HepG2 (cell line): ENCODE measurements around the gene MPST. TPM values are rescaled to one million over a fixed set of nuclear protein-coding genes. Genes with fewer than 3 reads are reported as not detected.
A peak's percentile ranks its signal among the peaks of the same experiment; 100 is the strongest.

Source experiments
- CBX5 ChIP-seq: sonication (generic); formaldehyde crosslinking; IDR thresholded peaks from 2 replicates; pipeline ENCODE4 v1.4.0; 2020; ENCODE audit warnings: missing genetic modification reagents, borderline replicate concordance
- EED ChIP-seq: sonication (generic); formaldehyde crosslinking; IDR thresholded peaks from 2 replicates; pipeline ENCODE4 v1.5.0; 2020; ENCODE audit warnings: mild to moderate bottlenecking, missing genetic modification reagents
- ELF4 ChIP-seq: sonication (generic); formaldehyde crosslinking; IDR thresholded peaks from 2 replicates; pipeline ENCODE4 v1.5.0; 2020; ENCODE audit warnings: missing genetic modification reagents, mild to moderate bottlenecking, moderate library complexity, borderline replicate concordance
- ESRRA ChIP-seq: sonication (generic); formaldehyde crosslinking; IDR thresholded peaks from 2 replicates; pipeline ENCODE4 v1.5.1; 2020; ENCODE audit warnings: mild to moderate bottlenecking, low read depth, missing genetic modification reagents
- FOXA1 ChIP-seq, 2 experiments: fragments of 450-650 bp in 1 of 2; sonication (generic) in 1 of 2; formaldehyde crosslinking in 1 of 2; IDR thresholded peaks; 2 replicates each; pipeline versions ENCODE4 v1.4.0 to v1.6.1; 2016 to 2020; ENCODE audit warnings: missing genetic modification reagents in 1 of 2
- FOXK2 ChIP-seq: fragments of 450-650 bp; IDR thresholded peaks from 2 replicates; pipeline ENCODE4 v1.6.1; 2016
- GATAD2A ChIP-seq: IDR thresholded peaks from 2 replicates; pipeline ENCODE4 v1.6.1; 2016
- JDP2 ChIP-seq: sonication (generic); formaldehyde crosslinking; IDR thresholded peaks from 2 replicates; pipeline ENCODE4 v1.8.1; 2022; ENCODE audit warnings: missing genetic modification reagents, borderline replicate concordance
- KLF6 ChIP-seq: IDR thresholded peaks from 2 replicates; pipeline ENCODE4 v1.8.0; 2016; ENCODE audit warnings: missing biosample characterization, missing genetic modification reagents
- NFE2L1 ChIP-seq: sonication (generic); formaldehyde crosslinking; IDR thresholded peaks from 2 replicates; pipeline ENCODE4 v1.4.0; 2020; ENCODE audit warnings: missing genetic modification reagents, mild to moderate bottlenecking, borderline replicate concordance
- PITX1 ChIP-seq: sonication (generic); formaldehyde crosslinking; IDR thresholded peaks from 2 replicates; pipeline ENCODE4 v1.5.1; 2020; ENCODE audit warnings: mild to moderate bottlenecking, missing genetic modification reagents
- POLR2A ChIP-seq, 2 experiments: IDR thresholded peaks; 2 replicates each; pipeline ENCODE4 v1.6.1; 2011; ENCODE audit warnings: low read depth in 2 of 2, low read length in 2 of 2, mild to moderate bottlenecking in 1 of 2, moderate library complexity in 1 of 2; ENCODE audit not compliant: insufficient read depth in 1 of 2
- SIX1 ChIP-seq: sonication (generic); formaldehyde crosslinking; IDR thresholded peaks from 2 replicates; pipeline ENCODE4 v1.4.0; 2020; ENCODE audit warnings: missing genetic modification reagents, borderline replicate concordance
- ZFP41 ChIP-seq: sonication (generic); formaldehyde crosslinking; IDR thresholded peaks from 2 replicates; pipeline ENCODE4 v1.4.0; 2020; ENCODE audit warnings: mild to moderate bottlenecking, missing genetic modification reagents, borderline replicate concordance
- ZNF121 ChIP-seq: sonication (generic); formaldehyde crosslinking; IDR thresholded peaks from 2 replicates; pipeline ENCODE4 v1.5.0; 2020; ENCODE audit warnings: mild to moderate bottlenecking, missing genetic modification reagents
- ZNF562 ChIP-seq: sonication (generic); formaldehyde crosslinking; IDR thresholded peaks from 2 replicates; pipeline ENCODE4 v1.8.0; 2022; ENCODE audit warnings: missing genetic modification reagents, borderline replicate concordance
- ZNF709 ChIP-seq: sonication (generic); formaldehyde crosslinking; IDR thresholded peaks from 2 replicates; pipeline ENCODE4 v1.5.0; 2020; ENCODE audit warnings: mild to moderate bottlenecking, missing genetic modification reagents
- ZNF761 ChIP-seq: sonication (generic); formaldehyde crosslinking; conservative IDR thresholded peaks from 2 replicates; pipeline ENCODE4 v1.4.0; 2020; ENCODE audit warnings: mild to moderate bottlenecking, missing genetic modification reagents
- ZNF891 ChIP-seq: sonication (generic); formaldehyde crosslinking; IDR thresholded peaks from 2 replicates; pipeline ENCODE4 v1.5.0; 2020; ENCODE audit warnings: mild to moderate bottlenecking, missing genetic modification reagents
- polyA plus RNA-seq, 8 experiments: library from polyadenylated mRNA; depleted of rRNA in 3 of 8; stranded (reverse) in 7 of 8; unstranded in 1 of 8; fragments of >200 nt; fragmentation: Illumina TruSeq in 4 of 8; extraction: Trizol in 4 of 8; gene quantifications; 2 replicates each; pipeline versions ENCODE4 v1.2.1 to v1.2.3, GENCODE V29; 2011 to 2016; ENCODE audit warnings: low read depth in 4 of 8, missing spikeins in 1 of 8, mixed read lengths in 1 of 8; ENCODE audit not compliant: insufficient read depth in 1 of 8
- total RNA-seq, 5 experiments: library from RNA; depleted of rRNA; stranded (reverse); fragments of >200 nt; fragmentation: Illumina TruSeq; extraction: Trizol; gene quantifications; 2 replicates each; pipeline ENCODE4 v1.2.3, GENCODE V29; 2016; ENCODE audit warnings: low read depth in 1 of 5
- TF ChIP-seq, protein P1 (sequence below): sonication (generic); formaldehyde crosslinking; IDR thresholded peaks from 2 replicates; pipeline ENCODE4 v1.4.0; 2020; ENCODE audit warnings: missing genetic modification reagents
- TF ChIP-seq, protein P2 (sequence below): sonication (generic); formaldehyde crosslinking; IDR thresholded peaks from 2 replicates; pipeline ENCODE4 v1.5.1; 2020; ENCODE audit warnings: missing genetic modification reagents, mild to moderate bottlenecking, borderline replicate concordance
- TF ChIP-seq, protein P3 (sequence below): sonication (generic); formaldehyde crosslinking; IDR thresholded peaks from 2 replicates; pipeline ENCODE4 v1.4.0; 2020; ENCODE audit warnings: mild to moderate bottlenecking, missing genetic modification reagents, borderline replicate concordance
- TF ChIP-seq, protein P4 (sequence below): sonication (generic); formaldehyde crosslinking; conservative IDR thresholded peaks from 2 replicates; pipeline ENCODE4 v1.8.0; 2022; ENCODE audit warnings: missing genetic modification reagents

The MPST gene
- total and polyA plus RNA-seq, 2 of the 13 experiments (the other 11 are each of a cell fraction or from before 2014, with no cell fraction given) = 133 to 141 TPM

DNA sequence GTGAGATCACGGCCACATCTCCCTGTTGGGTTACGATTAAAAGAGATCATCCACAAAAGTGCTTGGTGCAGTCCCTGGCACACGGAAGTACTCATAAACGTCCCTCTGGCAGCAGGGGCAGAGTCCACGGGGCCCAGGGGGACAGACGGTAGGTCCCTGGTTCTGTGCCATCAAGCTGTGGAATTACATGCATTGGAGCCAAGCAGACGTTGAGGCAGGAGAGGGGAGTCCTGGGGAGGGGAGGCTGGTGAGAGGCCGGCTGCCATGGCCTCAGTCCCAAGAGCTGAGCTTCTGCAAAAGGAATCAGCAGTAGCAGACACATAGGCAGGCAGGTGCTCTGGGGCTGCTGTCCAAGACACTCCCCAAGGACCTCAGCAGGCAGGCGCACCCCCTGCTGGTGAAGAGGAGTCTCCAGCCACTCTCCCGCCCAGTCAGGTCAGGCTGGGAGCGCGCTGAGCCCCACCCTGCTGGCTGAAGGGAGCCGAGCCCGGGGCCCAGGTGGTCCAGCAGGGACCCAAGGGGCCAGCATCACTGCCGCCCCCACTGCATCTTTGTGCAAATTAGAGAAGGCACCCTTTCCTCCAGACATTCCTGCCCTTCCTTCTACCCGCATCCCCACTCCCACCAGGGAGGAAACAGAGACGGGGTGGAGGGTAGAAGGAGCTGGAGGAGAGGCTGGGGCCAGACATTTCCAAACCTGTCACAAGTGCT lies 24.4 kb downstream of the MPST start (continued):
- 0 out of 2 replicates have a peak, but pooled peaks have one; percentile 38 for TF ChIP-seq NFE2L1
- TF ChIP-seq, protein P1, sequence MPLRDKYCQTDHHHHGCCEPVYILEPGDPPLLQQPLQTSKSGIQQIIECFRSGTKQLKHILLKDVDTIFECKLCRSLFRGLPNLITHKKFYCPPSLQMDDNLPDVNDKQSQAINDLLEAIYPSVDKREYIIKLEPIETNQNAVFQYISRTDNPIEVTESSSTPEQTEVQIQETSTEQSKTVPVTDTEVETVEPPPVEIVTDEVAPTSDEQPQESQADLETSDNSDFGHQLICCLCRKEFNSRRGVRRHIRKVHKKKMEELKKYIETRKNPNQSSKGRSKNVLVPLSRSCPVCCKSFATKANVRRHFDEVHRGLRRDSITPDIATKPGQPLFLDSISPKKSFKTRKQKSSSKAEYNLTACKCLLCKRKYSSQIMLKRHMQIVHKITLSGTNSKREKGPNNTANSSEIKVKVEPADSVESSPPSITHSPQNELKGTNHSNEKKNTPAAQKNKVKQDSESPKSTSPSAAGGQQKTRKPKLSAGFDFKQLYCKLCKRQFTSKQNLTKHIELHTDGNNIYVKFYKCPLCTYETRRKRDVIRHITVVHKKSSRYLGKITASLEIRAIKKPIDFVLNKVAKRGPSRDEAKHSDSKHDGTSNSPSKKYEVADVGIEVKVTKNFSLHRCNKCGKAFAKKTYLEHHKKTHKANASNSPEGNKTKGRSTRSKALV (CRISPR knock-in tag) = 0 out of 2 replicates have a peak, but pooled peaks have one; percentile 80
- peak; percentile 39; the same call in 1 of the 2 replicates for TF ChIP-seq ZNF891 (CRISPR knock-in tag)
- TF ChIP-seq ZNF121 (CRISPR knock-in tag) = peak; percentile 5; the same call in 1 of the 2 replicates
- TF ChIP-seq ELF4 (CRISPR knock-in tag) = peak; percentile 48; the same call in 1 of the 2 replicates
- TF ChIP-seq KLF6 = peak; percentile 25; the same call in 1 of the 2 replicates
- no peak for TF ChIP-seq ZNF562 (CRISPR knock-in tag)
- no peak for TF ChIP-seq JDP2 (CRISPR knock-in tag)
- TF ChIP-seq PITX1 (CRISPR knock-in tag) = peak; percentile 65
- TF ChIP-seq, protein P2, sequence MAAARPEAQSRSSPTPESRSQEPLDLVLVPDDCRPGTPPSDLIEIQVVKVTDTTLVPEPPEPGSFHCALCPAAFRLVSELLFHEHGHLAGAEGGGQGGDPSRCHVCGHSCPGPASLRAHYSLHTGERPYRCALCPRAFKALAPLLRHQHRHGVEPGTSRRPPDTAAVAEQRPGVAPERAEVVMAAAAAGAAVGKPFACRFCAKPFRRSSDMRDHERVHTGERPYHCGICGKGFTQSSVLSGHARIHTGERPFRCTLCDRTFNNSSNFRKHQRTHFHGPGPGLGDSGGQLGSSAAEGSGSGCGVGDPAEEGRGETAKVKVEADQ (CRISPR knock-in tag) = peak; percentile 100
- TF ChIP-seq, protein P3, sequence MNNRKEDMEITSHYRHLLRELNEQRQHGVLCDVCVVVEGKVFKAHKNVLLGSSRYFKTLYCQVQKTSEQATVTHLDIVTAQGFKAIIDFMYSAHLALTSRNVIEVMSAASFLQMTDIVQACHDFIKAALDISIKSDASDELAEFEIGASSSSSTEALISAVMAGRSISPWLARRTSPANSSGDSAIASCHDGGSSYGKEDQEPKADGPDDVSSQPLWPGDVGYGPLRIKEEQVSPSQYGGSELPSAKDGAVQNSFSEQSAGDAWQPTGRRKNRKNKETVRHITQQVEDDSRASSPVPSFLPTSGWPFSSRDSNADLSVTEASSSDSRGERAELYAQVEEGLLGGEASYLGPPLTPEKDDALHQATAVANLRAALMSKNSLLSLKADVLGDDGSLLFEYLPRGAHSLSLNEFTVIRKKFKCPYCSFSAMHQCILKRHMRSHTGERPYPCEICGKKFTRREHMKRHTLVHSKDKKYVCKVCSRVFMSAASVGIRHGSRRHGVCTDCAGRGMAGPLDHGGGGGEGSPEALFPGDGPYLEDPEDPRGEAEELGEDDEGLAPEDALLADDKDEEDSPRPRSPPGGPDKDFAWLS (CRISPR knock-in tag) = 0 out of 2 replicates have a peak, but pooled peaks have one; percentile 57
- peak; percentile 16; the same call in 1 of the 2 replicates for TF ChIP-seq CBX5 (CRISPR knock-in tag)
- TF ChIP-seq GATAD2A (CRISPR knock-in tag) = peak; percentile 66; the same call in 1 of the 2 replicates
- peak; percentile 77; the same call in 1 of the 2 replicates for TF ChIP-seq ZFP41
- TF ChIP-seq ESRRA = peak; percentile 56; the same call in 1 of the 2 replicates
- no peak for TF ChIP-seq EED (CRISPR knock-in tag)
- TF ChIP-seq POLR2A (IDR thresholded peaks at IDR 0.05; ENCODE audit: insufficient read depth in 1 of 2, low read depth in 2 of 2, low read length in 2 of 2) = peak in 1 of 2 experiments; percentile 62; a peak in 2 of 4 replicates
- TF ChIP-seq SIX1 (CRISPR knock-in tag) = no peak
- 0 out of 2 replicates have a peak, but pooled peaks have one; percentile 68 for TF ChIP-seq ZNF761
- no peak for TF ChIP-seq FOXA1 (IDR thresholded peaks at IDR 0.05)
- 0 out of 2 replicates have a peak, but pooled peaks have one; percentile 4 for TF ChIP-seq FOXA1 (CRISPR knock-in tag; IDR thresholded peaks at IDR 0.05)
- TF ChIP-seq, protein P4, sequence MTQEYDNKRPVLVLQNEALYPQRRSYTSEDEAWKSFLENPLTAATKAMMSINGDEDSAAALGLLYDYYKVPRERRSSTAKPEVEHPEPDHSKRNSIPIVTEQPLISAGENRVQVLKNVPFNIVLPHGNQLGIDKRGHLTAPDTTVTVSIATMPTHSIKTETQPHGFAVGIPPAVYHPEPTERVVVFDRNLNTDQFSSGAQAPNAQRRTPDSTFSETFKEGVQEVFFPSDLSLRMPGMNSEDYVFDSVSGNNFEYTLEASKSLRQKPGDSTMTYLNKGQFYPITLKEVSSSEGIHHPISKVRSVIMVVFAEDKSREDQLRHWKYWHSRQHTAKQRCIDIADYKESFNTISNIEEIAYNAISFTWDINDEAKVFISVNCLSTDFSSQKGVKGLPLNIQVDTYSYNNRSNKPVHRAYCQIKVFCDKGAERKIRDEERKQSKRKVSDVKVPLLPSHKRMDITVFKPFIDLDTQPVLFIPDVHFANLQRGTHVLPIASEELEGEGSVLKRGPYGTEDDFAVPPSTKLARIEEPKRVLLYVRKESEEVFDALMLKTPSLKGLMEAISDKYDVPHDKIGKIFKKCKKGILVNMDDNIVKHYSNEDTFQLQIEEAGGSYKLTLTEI = no peak
- TF ChIP-seq ZNF709 = 0 out of 2 replicates have a peak, but pooled peaks have one; percentile 28
- TF ChIP-seq FOXK2 = no peak
